T-helper 9 cell (primary cell): ENCODE results near the gene ZNF211.

ENCODE experiments used
- DNase-seq: peaks from one replicate; pipeline ENCODE4 v3.0.0-alpha.2; 2020

Gene ZNF211

GRCh38 chr19:57656346-57656745 is 23.4 kb downstream of the ZNF211 start:
- no peak for DNase-seq

- DNase-seq: no peak
Observed at GRCh38 chr19:57664269-57665127, 31.5 kb downstream of the ZNF211 start.

DNA sequence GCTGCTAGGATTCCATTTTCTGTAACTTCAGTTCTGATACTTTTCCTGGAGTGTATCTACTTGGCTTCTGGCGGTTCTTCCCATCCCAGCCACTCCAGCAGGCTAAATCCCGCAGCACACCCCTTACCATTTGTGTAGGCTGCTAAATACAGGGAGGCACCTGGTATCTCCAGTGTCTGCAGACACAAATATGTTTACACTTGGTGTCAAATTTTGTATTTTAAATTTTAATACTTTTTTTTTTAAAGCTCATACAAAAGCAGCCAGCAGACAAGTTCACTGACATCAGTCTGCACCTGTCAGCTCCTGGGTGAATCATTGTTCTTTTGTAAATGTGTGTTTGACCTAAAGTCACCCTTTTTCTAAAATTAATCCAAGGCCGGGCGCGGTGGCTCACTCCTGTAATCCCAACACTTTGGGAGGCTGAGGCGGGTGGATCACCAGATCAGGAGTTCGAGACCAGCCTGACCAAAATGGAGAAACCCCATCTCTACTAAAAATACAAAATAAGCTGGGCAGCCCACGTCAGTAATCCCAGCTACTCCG is 32.4 kb downstream of the ZNF211 start:
- DNase-seq: no peak

- no peak for DNase-seq
Observed at GRCh38 chr19:57667228-57667627, 34.3 kb downstream of the ZNF211 start.

DNA sequence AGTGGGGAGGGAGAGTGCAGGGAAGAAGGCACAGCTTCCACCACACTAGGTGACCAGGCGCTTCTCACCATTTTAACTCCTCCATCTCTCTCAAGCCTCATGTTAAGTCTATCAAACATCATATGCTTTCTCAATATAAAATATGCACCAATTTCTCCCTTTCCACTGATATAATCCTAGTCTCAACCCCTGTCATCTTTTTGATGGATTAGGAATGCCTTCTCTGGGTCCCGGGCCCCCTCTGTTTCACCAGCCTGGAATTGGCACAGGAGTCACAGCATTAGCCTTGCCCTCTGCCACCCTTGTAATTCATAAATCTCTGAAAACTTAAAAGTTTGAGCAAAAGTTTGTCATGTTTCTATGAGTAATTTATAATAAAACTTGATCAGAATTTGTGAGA is 35.7 kb downstream of the ZNF211 start, which contains the start of gene ZSCAN4:
Gene ZSCAN4, plus strand, starts transcription at position 301 of the 400 bp plus-strand sequence. CDS start 7,211 bp downstream, outside the sequence.
- no peak for DNase-seq

- DNase-seq: no peak
Observed at GRCh38 chr19:57671124-57671895, 38.3 kb downstream of the ZNF211 start.

- no peak for DNase-seq
Observed at GRCh38 chr19:57672466-57672865, 39.5 kb downstream of the ZNF211 start.

DNA sequence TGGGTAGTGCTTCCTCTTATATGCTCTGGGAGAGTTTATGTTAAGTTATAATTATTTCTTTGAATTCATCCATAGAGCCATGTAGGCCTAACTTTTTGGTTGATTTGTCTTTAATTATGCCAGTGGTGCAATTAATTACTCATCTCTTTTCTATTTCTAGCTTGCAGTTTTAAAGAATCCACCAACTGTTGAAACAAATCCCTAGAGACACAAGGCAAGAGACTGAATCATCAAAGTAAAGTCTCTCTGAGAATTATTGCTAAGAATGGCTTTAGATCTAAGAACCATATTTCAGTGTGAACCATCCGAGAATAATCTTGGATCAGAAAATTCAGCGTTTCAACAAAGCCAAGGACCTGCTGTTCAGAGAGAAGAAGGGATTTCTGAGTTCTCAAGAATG is 42.9 kb downstream of the ZNF211 start:
- DNase-seq: no peak

- DNase-seq: no peak
Observed at GRCh38 chr19:57682226-57682766, 49.3 kb downstream of the ZNF211 start.

DNA sequence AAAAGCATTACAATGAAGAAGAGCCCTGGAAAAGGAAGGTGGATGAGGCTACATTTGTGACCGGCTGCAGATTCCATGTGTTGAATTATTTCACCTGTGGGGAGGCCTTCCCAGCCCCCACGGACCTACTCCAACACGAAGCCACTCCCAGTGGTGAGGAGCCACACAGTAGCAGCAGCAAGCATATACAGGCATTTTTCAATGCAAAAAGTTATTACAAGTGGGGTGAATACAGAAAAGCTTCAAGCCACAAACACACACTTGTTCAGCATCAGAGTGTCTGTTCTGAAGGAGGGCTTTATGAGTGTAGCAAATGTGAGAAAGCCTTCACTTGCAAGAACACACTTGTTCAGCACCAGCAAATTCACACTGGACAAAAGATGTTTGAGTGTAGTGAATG is 53.8 kb downstream of the ZNF211 start:
- DNase-seq: no peak

GRCh38 chr19:57687363-57688010 is 54.5 kb downstream of the ZNF211 start:
- DNase-seq: no peak

DNA sequence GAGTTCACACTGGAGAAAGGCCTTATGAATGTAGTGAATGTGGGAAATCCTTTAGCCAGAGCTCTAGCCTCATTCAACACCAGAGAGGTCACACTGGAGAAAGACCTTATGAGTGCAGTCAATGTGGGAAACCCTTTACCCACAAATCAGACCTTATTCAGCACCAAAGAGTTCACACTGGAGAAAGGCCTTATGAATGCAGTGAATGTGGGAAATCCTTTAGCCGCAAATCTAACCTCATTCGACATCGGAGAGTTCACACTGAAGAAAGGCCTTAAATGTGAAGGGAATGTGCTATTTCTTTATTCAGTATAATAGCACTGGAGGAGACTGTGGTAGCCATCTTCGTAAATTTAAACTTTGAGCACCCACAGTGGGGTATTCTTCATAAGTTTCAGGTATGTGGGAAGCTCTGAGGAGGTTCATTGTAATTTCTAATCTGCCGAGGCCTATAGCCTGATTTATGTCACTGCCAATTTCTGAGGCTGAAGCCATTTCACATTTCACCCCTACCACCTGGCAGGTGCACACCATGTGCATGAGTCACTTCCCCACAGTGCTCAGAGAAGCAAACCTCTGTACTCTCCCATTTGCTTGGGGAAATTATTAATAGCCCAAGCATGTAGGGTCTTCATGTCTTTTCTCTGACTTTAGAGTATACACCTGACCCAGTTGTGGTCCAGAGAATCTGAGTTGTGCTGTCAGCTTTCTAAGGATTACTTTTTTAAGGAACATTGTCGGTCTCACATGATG is 55.2 kb downstream of the ZNF211 start:
- no peak for DNase-seq

- DNase-seq: no peak
Observed at GRCh38 chr19:57689750-57690149, 56.8 kb downstream of the ZNF211 start.
